ENCODE measurements around the gene VARS2. TPM values are rescaled to one million over a fixed set of nuclear protein-coding genes. Genes with fewer than 3 reads are reported as not detected.
A peak's percentile ranks its signal among the peaks of the same experiment; 100 is the strongest.

Gene VARS2
- total RNA-seq, 4 donors from 2014 or later = 24.2 to 40.0 (median 31.1) TPM

DNA sequence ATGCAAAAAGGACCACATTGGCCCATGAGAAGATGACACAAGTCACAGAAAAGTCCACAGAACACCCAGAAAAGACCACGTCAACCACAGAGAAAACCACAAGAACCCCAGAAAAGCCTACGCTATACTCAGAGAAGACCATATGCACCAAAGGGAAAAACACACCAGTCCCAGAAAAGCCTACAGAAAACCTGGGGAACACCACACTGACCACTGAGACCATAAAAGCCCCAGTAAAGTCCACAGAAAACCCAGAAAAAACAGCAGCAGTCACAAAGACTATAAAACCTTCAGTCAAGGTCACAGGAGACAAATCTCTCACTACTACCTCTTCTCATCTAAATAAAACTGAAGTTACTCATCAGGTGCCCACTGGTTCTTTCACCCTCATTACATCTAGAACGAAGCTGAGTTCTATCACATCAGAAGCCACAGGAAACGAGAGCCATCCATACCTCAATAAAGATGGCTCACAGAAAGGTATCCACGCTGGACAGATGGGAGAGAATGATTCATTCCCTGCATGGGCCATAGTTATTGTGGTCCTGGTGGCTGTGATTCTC is 38.0 kb downstream of the VARS2 start:
- no peak overlapping the region for H3K27ac ChIP-seq
- peaks cover 0 to 15% (median 3%) of the 10 kb centered on the region in 4 donors for H3K4me1 ChIP-seq
- TF ChIP-seq, protein P1, sequence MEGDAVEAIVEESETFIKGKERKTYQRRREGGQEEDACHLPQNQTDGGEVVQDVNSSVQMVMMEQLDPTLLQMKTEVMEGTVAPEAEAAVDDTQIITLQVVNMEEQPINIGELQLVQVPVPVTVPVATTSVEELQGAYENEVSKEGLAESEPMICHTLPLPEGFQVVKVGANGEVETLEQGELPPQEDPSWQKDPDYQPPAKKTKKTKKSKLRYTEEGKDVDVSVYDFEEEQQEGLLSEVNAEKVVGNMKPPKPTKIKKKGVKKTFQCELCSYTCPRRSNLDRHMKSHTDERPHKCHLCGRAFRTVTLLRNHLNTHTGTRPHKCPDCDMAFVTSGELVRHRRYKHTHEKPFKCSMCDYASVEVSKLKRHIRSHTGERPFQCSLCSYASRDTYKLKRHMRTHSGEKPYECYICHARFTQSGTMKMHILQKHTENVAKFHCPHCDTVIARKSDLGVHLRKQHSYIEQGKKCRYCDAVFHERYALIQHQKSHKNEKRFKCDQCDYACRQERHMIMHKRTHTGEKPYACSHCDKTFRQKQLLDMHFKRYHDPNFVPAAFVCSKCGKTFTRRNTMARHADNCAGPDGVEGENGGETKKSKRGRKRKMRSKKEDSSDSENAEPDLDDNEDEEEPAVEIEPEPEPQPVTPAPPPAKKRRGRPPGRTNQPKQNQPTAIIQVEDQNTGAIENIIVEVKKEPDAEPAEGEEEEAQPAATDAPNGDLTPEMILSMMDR (IDR thresholded peaks at IDR 0.05) = no peak
- no peak for TF ChIP-seq POLR2A (IDR thresholded peaks at IDR 0.05)
- H3K27me3 ChIP-seq = no peaks in the 10 kb centered on the region
- no peak for DNase-seq
- H3K36me3 ChIP-seq = no peaks in the 10 kb centered on the region
- no peaks in the 10 kb centered on the region for H3K9me3 ChIP-seq
- no peak overlapping the region for H3K4me3 ChIP-seq

DNA sequence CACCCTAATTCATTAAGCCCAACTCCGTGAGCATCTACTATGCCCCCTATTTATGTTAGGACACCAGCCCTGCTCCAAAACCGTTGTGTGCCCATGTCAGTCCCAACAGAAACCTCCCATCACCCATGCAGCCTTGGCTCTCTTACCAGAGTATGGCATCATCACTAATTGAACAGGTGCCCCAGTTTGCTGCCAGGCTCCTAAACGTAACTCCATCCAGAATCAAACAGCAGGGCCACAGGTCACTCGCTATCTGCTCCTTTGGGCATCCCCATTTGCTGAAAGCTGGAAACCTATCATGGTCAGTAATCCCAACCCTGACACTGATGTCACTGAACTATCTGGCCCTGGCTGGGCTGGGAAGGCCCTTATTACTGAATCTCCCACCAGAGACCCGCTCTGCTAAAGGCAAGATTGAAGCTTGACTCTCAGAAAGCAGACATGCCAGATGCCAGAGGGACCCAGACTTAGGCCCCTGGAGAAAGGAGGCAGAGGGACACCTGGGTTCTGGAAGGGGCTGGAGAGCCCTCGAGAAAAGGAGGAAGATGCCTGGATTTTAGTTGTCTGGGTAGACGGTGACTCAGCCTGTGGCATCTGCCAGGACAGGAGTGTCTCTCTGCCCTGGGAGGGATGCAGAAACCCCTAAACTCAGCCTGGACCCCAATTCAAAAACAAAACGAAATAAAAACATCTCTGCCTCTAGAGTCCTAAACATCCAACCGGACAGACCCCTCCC is 40.8 kb downstream of the VARS2 start:
- no peak for DNase-seq
- TF ChIP-seq, protein P1 (IDR thresholded peaks at IDR 0.05) = no peak
- TF ChIP-seq POLR2A (IDR thresholded peaks at IDR 0.05) = no peak
- Histone ChIP-seq H3K27me3 (no peaks in the 10 kb centered on the region), H3K9me3 (no peaks in the 10 kb centered on the region), H3K36me3 (no peaks in the 10 kb centered on the region), H3K4me3 (peak overlapping the region; percentile 32 to 49 (median 46)), H3K4me1 (peaks cover 0 to 15% (median 3%) of the 10 kb centered on the region in 4 donors), H3K27ac (peak overlapping the region in 1 of 4 donors; percentile 59)

DNA sequence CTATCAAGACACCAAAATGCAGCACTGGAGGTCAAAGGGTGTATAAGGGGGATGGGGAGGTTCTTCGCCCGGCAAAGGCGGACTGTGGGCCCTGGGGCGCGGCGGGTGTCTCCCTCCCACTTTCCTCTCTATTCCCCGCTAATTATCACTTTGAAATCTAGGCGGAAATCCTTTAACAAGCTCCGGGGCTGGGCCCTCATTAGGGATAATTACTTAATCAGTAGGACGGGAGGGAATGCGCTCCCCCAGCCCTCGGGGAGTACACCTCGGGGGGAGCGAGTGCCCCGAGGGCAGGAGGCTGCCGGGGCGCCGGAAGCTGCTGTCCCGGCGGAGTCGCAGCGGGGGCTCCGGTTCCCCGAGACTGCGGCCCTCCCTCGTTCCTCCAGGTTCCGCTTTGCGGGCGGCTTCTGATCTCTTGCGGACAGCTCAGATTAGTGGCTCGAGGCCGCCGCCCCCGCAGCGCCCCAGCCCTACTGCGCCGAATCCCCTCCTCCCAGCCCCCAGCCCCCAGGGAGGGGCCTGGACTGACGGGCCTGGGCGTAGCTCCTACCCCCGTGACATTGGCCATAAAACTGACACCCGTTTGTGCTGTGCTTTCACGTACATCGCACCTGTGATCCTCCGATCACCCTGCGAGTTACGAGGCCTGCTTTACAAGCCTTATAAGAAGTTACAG is 41.5 kb downstream of the VARS2 start:
- H3K36me3 ChIP-seq = no peaks in the 10 kb centered on the region
- H3K4me1 ChIP-seq = peaks cover 0 to 15% (median 3%) of the 10 kb centered on the region in 4 donors
- no peaks in the 10 kb centered on the region for H3K27me3 ChIP-seq
- H3K4me3 ChIP-seq = peak overlapping the region; percentile 32 to 49 (median 46)
- peak overlapping the region in 2 of 4 donors; percentile 0 to 59 for H3K27ac ChIP-seq
- peak; percentile 63 to 85 (median 73) for DNase-seq
- H3K9me3 ChIP-seq = no peaks in the 10 kb centered on the region
- TF ChIP-seq, protein P1 (IDR thresholded peaks at IDR 0.05) = no peak
- TF ChIP-seq POLR2A (IDR thresholded peaks at IDR 0.05) = no peak

DNA sequence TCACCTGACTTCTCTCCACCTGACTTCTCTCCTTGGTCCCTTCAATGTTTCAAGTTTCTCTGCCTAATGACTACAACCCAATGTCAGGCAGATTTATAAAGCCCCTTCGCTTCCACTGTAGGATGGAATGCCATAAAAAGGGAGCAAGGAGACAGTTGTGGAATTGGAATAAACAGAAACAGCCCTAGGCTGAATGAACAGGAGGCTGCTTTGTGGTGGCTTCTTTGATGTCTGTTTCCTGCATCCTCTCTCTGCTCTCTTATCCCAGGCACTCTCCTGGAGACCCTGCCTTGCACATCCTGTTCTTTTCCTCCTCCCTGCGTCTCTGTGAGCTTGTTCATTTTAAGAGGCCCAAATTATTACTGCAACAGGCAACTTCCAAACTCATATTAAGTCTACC is 43.7 kb downstream of the VARS2 start:
- TF ChIP-seq POLR2A (IDR thresholded peaks at IDR 0.05) = no peak
- TF ChIP-seq, protein P1 (IDR thresholded peaks at IDR 0.05) = no peak
- Histone ChIP-seq H3K27me3 (no peaks in the 10 kb centered on the region), H3K4me1 (peaks cover 0 to 15% (median 3%) of the 10 kb centered on the region in 4 donors), H3K4me3 (no peak overlapping the region), H3K27ac (no peak overlapping the region), H3K9me3 (no peaks in the 10 kb centered on the region), H3K36me3 (no peaks in the 10 kb centered on the region)
- no peak for DNase-seq

DNA sequence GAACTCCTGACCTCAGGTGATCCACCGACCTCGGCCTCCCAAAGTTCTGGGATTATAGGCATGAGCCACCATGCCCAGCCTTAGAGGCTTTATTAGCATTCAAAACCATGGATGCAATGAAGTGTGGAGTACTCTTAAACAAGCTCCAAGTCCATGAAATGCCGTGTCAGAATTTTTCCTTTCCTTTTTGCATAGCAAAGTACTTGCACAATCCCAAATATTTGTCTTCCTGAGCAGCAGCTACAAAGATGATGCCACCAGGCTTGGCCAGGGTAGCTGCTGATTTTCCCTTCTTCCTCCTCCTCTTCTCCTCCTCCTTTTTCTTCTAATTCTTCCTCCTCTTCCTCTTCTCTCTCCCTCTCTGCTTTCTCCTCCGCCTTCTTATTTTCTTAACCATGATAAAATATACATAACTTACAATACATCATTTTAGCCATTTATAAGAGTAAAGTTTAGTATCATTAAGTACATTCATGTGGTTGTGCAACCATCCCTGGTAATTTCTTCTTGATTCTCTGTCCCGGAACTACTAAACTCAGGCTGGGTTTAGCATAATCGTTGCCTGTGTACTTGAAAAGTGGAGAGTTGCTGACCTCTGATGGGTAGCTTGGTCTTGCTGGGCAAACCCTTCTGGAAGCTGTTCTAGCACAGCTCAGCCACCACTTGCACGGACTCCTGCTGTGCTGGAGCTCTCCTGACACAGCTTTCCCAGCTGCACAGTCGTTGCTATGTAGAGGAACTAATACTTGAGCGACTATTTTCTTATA is 47.1 kb downstream of the VARS2 start:
- TF ChIP-seq POLR2A (IDR thresholded peaks at IDR 0.05) = no peak
- TF ChIP-seq, protein P1 (IDR thresholded peaks at IDR 0.05) = no peak
- Histone ChIP-seq H3K4me1 (peaks cover 0 to 2% (median under 1%) of the 10 kb centered on the region in 4 donors), H3K27ac (no peak overlapping the region), H3K9me3 (no peaks in the 10 kb centered on the region), H3K27me3 (no peaks in the 10 kb centered on the region), H3K4me3 (no peak overlapping the region), H3K36me3 (no peaks in the 10 kb centered on the region)
- no peak for DNase-seq

Data from Peyer's patch (tissue), 4 donors.